ENCODE data around the gene CDK5RAP2. TPM values are rescaled to one million over a fixed set of nuclear protein-coding genes. Genes with fewer than 3 reads are reported as not detected.

The CDK5RAP2 gene
- total RNA-seq, 1 donor from 2014 or later = 76.8 TPM

DNA sequence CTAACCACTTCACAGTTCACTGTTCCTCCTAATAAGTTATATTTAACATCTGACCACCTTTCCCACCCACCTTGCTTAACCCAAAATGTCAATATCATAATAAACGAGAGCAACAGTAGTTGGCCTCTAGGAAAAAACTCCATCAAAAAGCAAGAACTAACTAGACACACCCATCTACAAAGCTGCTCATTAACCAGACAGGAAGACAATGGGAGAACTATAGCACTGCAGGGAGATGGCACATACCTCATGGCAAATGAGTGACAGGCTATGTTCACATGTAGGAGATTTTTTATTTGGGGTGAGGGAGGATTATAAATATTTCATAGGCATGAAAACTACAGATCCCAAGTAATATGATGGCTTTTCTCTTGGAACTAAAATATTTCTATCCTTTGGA is 23.6 kb upstream of the CDK5RAP2 start:
- Mint-ChIP-seq H3K4me3 (ENCODE audit: low read depth) (no peak overlapping the region), H3K27me3 (no peaks in the 10 kb centered on the region), H3K36me3 (ENCODE audit: insufficient read depth) (peaks cover 16% of the 10 kb centered on the region), H3K4me1 (ENCODE audit: low read depth) (peaks cover 3% of the 10 kb centered on the region), H3K27ac (no peak overlapping the region), H3K9me3 (ENCODE audit: low read depth) (no peaks in the 10 kb centered on the region)
- no peak for DNase-seq (ENCODE audit: low spot score, unreplicated experiment)
- TF ChIP-seq, protein P1, sequence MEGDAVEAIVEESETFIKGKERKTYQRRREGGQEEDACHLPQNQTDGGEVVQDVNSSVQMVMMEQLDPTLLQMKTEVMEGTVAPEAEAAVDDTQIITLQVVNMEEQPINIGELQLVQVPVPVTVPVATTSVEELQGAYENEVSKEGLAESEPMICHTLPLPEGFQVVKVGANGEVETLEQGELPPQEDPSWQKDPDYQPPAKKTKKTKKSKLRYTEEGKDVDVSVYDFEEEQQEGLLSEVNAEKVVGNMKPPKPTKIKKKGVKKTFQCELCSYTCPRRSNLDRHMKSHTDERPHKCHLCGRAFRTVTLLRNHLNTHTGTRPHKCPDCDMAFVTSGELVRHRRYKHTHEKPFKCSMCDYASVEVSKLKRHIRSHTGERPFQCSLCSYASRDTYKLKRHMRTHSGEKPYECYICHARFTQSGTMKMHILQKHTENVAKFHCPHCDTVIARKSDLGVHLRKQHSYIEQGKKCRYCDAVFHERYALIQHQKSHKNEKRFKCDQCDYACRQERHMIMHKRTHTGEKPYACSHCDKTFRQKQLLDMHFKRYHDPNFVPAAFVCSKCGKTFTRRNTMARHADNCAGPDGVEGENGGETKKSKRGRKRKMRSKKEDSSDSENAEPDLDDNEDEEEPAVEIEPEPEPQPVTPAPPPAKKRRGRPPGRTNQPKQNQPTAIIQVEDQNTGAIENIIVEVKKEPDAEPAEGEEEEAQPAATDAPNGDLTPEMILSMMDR (IDR thresholded peaks at IDR 0.05; ENCODE audit: unreplicated experiment) = no peak

DNA sequence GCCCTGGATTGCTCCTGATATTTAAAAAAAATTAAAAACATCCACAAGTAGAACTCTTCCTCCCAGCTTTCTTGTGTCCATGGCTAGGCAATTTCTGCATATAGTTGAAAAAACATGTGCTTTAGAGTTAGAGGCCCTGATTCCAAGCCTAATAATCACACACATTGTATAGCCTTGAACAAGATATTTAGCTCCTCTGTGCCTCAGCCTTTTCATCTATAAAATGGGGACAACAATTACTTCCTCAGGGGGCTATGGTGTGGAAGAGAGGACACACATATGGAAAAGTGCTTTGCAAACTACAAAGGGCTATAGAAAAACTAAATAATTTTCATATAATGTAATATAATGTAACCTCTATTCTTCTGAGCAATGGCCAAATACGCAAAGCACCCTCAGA is 23.0 kb upstream of the CDK5RAP2 start:
- no peak for DNase-seq (ENCODE audit: low spot score, unreplicated experiment)
- H3K27ac Mint-ChIP-seq = no peak overlapping the region
- no peak overlapping the region for H3K4me3 Mint-ChIP-seq (ENCODE audit: low read depth)
- TF ChIP-seq, protein P1 (IDR thresholded peaks at IDR 0.05; ENCODE audit: unreplicated experiment) = no peak
- peaks cover 3% of the 10 kb centered on the region for H3K4me1 Mint-ChIP-seq (ENCODE audit: low read depth)
- no peaks in the 10 kb centered on the region for H3K27me3 Mint-ChIP-seq
- no peaks in the 10 kb centered on the region for H3K9me3 Mint-ChIP-seq (ENCODE audit: low read depth)
- peaks cover 13% of the 10 kb centered on the region for H3K36me3 Mint-ChIP-seq (ENCODE audit: insufficient read depth)

DNA sequence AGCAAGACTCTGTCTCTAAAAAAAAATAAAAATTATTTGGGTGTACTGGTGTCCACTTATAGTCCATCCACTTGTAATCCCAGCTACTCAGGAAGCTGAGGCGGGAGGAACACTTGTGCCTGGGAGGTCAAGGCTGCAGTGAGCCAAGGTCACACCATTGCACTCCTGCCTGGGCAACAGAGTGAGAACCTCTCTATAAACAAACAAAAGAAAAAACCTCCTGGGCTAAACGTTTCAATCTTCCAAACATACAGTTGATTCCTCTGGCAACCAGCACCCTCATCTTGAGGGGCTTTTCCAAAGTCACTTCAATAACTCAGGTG is 13.9 kb upstream of the CDK5RAP2 start:
- Mint-ChIP-seq H3K36me3 (ENCODE audit: insufficient read depth) (peaks cover 1% of the 10 kb centered on the region), H3K27me3 (no peaks in the 10 kb centered on the region), H3K4me3 (ENCODE audit: low read depth) (no peak overlapping the region), H3K27ac (no peak overlapping the region), H3K9me3 (ENCODE audit: low read depth) (no peaks in the 10 kb centered on the region), H3K4me1 (ENCODE audit: low read depth) (no peaks in the 10 kb centered on the region)
- TF ChIP-seq, protein P1 (IDR thresholded peaks at IDR 0.05; ENCODE audit: unreplicated experiment) = no peak
- no peak for DNase-seq (ENCODE audit: low spot score, unreplicated experiment)

DNA sequence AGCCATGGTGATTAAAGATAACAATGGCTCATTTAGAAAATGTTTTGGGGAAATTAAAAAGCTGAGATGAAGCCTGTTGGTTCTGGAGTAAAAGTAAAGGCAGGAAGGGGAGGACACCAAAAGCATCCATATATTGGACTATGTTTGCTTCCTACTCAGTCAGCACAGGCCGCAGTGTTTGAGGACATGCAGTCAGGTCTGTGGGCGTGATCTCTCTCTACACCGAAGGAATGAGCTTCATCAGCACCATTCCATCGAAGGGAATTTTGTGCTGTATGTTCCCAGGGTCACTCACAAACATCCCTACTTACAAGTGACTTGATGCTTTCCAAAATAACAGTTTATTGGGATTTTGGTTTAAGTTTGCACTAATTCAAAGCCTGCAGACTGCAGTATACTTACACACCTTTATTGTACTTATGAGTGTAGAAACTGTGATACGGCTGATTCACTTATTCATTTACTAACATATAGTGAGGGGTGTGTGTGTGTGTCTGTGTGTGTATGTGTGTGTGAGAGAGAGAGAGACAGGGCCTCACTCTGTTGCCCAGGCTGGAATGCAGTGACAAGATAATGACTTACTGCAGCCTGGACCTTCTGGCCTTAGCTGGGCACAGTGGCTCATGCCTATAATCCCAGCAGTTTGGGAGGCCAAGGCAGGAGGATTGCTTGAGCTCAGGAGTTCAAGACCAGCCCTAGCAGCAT is 13.4 kb upstream of the CDK5RAP2 start:
- no peaks in the 10 kb centered on the region for H3K9me3 Mint-ChIP-seq (ENCODE audit: low read depth)

DNA sequence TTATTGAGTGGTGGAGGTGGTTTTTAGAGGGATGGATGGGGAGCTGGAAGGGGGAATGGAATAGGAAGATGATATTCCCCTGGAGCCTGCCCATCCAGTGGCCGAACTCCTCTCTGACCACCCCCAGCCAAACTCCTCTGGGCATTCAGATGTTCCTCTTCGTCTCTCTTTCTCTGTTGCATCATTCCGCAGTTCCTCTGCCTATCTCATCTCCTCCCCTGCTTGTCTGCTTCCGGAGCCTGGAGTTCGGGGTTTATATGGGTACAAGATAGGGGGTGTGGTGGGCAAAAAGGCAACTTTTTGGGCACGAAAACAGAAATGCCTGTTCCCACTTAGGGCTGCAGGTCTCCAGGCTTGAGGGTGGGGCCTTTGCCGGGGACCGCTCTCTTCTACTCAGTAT is 12.2 kb upstream of the CDK5RAP2 start:
- no peak for DNase-seq (ENCODE audit: low spot score, unreplicated experiment)
- Mint-ChIP-seq H3K9me3 (ENCODE audit: low read depth) (no peaks in the 10 kb centered on the region), H3K27me3 (no peaks in the 10 kb centered on the region), H3K4me1 (ENCODE audit: low read depth) (no peaks in the 10 kb centered on the region), H3K36me3 (ENCODE audit: insufficient read depth) (peaks cover 1% of the 10 kb centered on the region), H3K4me3 (ENCODE audit: low read depth) (no peak overlapping the region), H3K27ac (no peak overlapping the region)
- TF ChIP-seq, protein P1 (IDR thresholded peaks at IDR 0.05; ENCODE audit: unreplicated experiment) = no peak

More for the DNA sequence above, 13.4 kb upstream of the CDK5RAP2 start:
- H3K27ac Mint-ChIP-seq = no peak overlapping the region
- H3K4me1 Mint-ChIP-seq (ENCODE audit: low read depth) = no peaks in the 10 kb centered on the region
- TF ChIP-seq, protein P1 (IDR thresholded peaks at IDR 0.05; ENCODE audit: unreplicated experiment) = no peak
- no peaks in the 10 kb centered on the region for H3K27me3 Mint-ChIP-seq
- no peak for DNase-seq (ENCODE audit: low spot score, unreplicated experiment)
- peaks cover 1% of the 10 kb centered on the region for H3K36me3 Mint-ChIP-seq (ENCODE audit: insufficient read depth)
- H3K4me3 Mint-ChIP-seq (ENCODE audit: low read depth) = no peak overlapping the region
